IMR-90 (cell line): Measurements from ENCODE around the gene CKB. TPM values are rescaled to one million over a fixed set of nuclear protein-coding genes. Genes with fewer than 3 reads are reported as not detected.

ENCODE experiments used
- ATAC-seq: fragments of 200-7000 bp; cut with Tn5 transposase; 2 replicates; pipeline ENCODE4 v1.9.1; 2020; ENCODE audit warnings: low read depth, mild to moderate bottlenecking, moderate library complexity
- BruUV-seq: library from RNA; stranded (reverse); fragments of 400-500 nt; replicated peaks from 2 replicates; lab custom pipeline; 2021; lab: Mats Ljungman, UMichigan
- CTCF ChIA-PET: fragments of 300-600 bp; formaldehyde crosslinking; extraction: SDS; loops from one replicate; lab custom pipeline; 2021; ENCODE audit warnings: antibody characterized with exemption; lab: Yijun Ruan, JAX
- POLR2A ChIA-PET: fragments of 300-600 bp; sonication (Branson Sonifier 250); formaldehyde crosslinking; loops from one replicate; lab custom pipeline; 2022; ENCODE audit warnings: antibody characterized with exemption; ENCODE audit not compliant: unreplicated experiment; lab: Charles Lee
- DNase-seq: peaks from one replicate; pipeline ENCODE4 v3.0.0; 2013
- H2AFZ ChIP-seq: replicated peaks from 2 replicates; pipeline ENCODE3; 2013; ENCODE audit warnings: low read length, mild to moderate bottlenecking; ENCODE audit not compliant: poor library complexity
- H2AK5ac ChIP-seq: 2 replicates; pipeline ENCODE4 v1.6.1; 2013; ENCODE audit warnings: low read depth, low read length, inconsistent platforms
- H2AK9ac ChIP-seq: replicated peaks from 2 replicates; pipeline ENCODE3; 2013; ENCODE audit warnings: mild to moderate bottlenecking, low read depth, low read length, moderate library complexity; ENCODE audit not compliant: poor library complexity
- H2BK120ac ChIP-seq: 2 replicates; pipeline ENCODE4 v1.6.1; 2013; ENCODE audit warnings: low read depth, low read length, inconsistent platforms
- H2BK15ac ChIP-seq: 3 replicates; pipeline ENCODE4 v1.6.1; 2013; ENCODE audit warnings: low read depth, low read length, inconsistent platforms
- H2BK20ac ChIP-seq: 2 replicates; pipeline ENCODE4 v1.6.1; 2013; ENCODE audit warnings: low read depth, mild to moderate bottlenecking, inconsistent platforms, low read length, moderate library complexity
- H2BK5ac ChIP-seq: 2 replicates; pipeline ENCODE4 v1.6.1; 2013; ENCODE audit warnings: mild to moderate bottlenecking, low read depth, low read length, inconsistent platforms; ENCODE audit not compliant: poor library complexity, severe bottlenecking
- H3K14ac ChIP-seq: replicated peaks from 2 replicates; pipeline ENCODE4 v1.6.1; 2013; ENCODE audit warnings: low read depth, low read length, inconsistent platforms
- H3K18ac ChIP-seq: 2 replicates; pipeline ENCODE4 v1.6.1; 2013; ENCODE audit warnings: low read depth, low read length, control low read depth
- H3K23ac ChIP-seq: 2 replicates; pipeline ENCODE4 v1.6.1; 2013; ENCODE audit warnings: low read depth, low read length, inconsistent platforms
- H3K27ac ChIP-seq: 2 replicates; pipeline ENCODE4 v1.5.1; 2013; ENCODE audit warnings: mild to moderate bottlenecking, control low read depth, low read length; ENCODE audit not compliant: insufficient read depth
- H3K27me3 ChIP-seq: 2 replicates; pipeline ENCODE4 v1.6.1; 2013; ENCODE audit warnings: low read length; ENCODE audit not compliant: control insufficient read depth, insufficient read depth
- H3K36me3 ChIP-seq: 2 replicates; pipeline ENCODE4 v1.6.1; 2013; ENCODE audit warnings: low read length, mixed read lengths; ENCODE audit not compliant: control insufficient read depth, insufficient read depth
- H3K4ac ChIP-seq: 2 replicates; pipeline ENCODE4 v1.6.1; 2013; ENCODE audit warnings: low read depth, low read length, inconsistent platforms
- H3K4me1 ChIP-seq: 2 replicates; pipeline ENCODE4 v1.6.1; 2013; ENCODE audit warnings: low read length, mixed read lengths; ENCODE audit not compliant: control insufficient read depth, insufficient read depth
- H3K4me2 ChIP-seq: 2 replicates; pipeline ENCODE4 v1.6.1; 2013; ENCODE audit warnings: low read depth, mild to moderate bottlenecking, control low read depth, low read length, moderate library complexity
- H3K4me3 ChIP-seq: 2 replicates; pipeline ENCODE4 v1.5.1; 2013; ENCODE audit warnings: low read depth, mild to moderate bottlenecking, control low read depth, low read length, moderate library complexity; ENCODE audit not compliant: insufficient read depth
- H3K56ac ChIP-seq: 2 replicates; pipeline ENCODE4 v1.6.1; 2013; ENCODE audit warnings: low read length, inconsistent platforms; ENCODE audit not compliant: insufficient read depth; ENCODE audit errors: extremely low read depth
- H3K79me1 ChIP-seq, 2 experiments: 2 replicates each; pipeline ENCODE4 v1.6.1; 2013; ENCODE audit warnings: low read length in 2 of 2, inconsistent platforms in 1 of 2, low read depth in 1 of 2
- H3K9ac ChIP-seq: 2 replicates; pipeline ENCODE4 v1.6.1; 2013; ENCODE audit warnings: low read depth, low read length, control low read depth
- H3K9me1 ChIP-seq: 2 replicates; pipeline ENCODE4 v1.6.1; 2013; ENCODE audit warnings: low read length, inconsistent platforms; ENCODE audit not compliant: insufficient read depth
- H3K9me3 ChIP-seq: 2 replicates; pipeline ENCODE4 v1.6.1; 2013; ENCODE audit warnings: low read length; ENCODE audit not compliant: control insufficient read depth, insufficient read depth
- H4K20me1 ChIP-seq: 2 replicates; pipeline ENCODE4 v1.6.1; 2013; ENCODE audit warnings: low read length, inconsistent platforms; ENCODE audit not compliant: insufficient read depth
- H4K5ac ChIP-seq: 2 replicates; pipeline ENCODE4 v1.6.1; 2013; ENCODE audit warnings: mild to moderate bottlenecking, low read depth, low read length, control low read depth
- H4K8ac ChIP-seq, 2 experiments: 2 replicates each; pipeline ENCODE4 v1.6.1; 2013; ENCODE audit warnings: low read depth in 2 of 2, low read length in 2 of 2, control low read depth in 1 of 2, inconsistent platforms in 1 of 2
- H4K91ac ChIP-seq: 2 replicates; pipeline ENCODE4 v1.6.1; 2013; ENCODE audit warnings: low read depth, low read length, inconsistent platforms; ENCODE audit not compliant: insufficient read depth
- BHLHE40 ChIP-seq: fragments of 150-350 bp; IDR thresholded peaks from 2 replicates; pipeline ENCODE4 v1.6.1; 2016; ENCODE audit warnings: mild to moderate bottlenecking, low read depth, low read length
- CEBPB ChIP-seq: IDR thresholded peaks from 2 replicates; pipeline ENCODE4 v1.6.1; 2012; ENCODE audit warnings: low read depth, low read length, improper control_type of control experiment
- CHD1 ChIP-seq: IDR thresholded peaks from 2 replicates; pipeline ENCODE4 v1.6.1; 2012; ENCODE audit warnings: low read depth, low read length, improper control_type of control experiment
- CTCF ChIP-seq: conservative IDR thresholded peaks from 2 replicates; pipeline ENCODE4 v1.5.1; 2012; ENCODE audit warnings: mild to moderate bottlenecking, low read depth, low read length, improper control_type of control experiment
- ELK1 ChIP-seq: fragments of 150-350 bp; IDR thresholded peaks from 2 replicates; pipeline ENCODE4 v1.6.1; 2016; ENCODE audit warnings: low read depth, mild to moderate bottlenecking, low read length, moderate library complexity, borderline replicate concordance
- FOS ChIP-seq: fragments of 150-350 bp; IDR thresholded peaks from 2 replicates; pipeline ENCODE4 v1.6.1; 2016; ENCODE audit warnings: low read depth, low read length
- MAFK ChIP-seq: IDR thresholded peaks from 2 replicates; pipeline ENCODE4 v1.6.1; 2012; ENCODE audit warnings: low read depth, low read length, improper control_type of control experiment
- MAZ ChIP-seq: IDR thresholded peaks from 2 replicates; pipeline ENCODE4 v1.6.1; 2012; ENCODE audit warnings: low read depth, mild to moderate bottlenecking, low read length, improper control_type of control experiment, moderate library complexity, borderline replicate concordance
- MXI1 ChIP-seq: IDR thresholded peaks from 2 replicates; pipeline ENCODE4 v1.6.1; 2012; ENCODE audit warnings: low read depth, mild to moderate bottlenecking, low read length, moderate library complexity, borderline replicate concordance
- RAD21 ChIP-seq: IDR thresholded peaks from 2 replicates; pipeline ENCODE4 v1.6.1; 2012; ENCODE audit warnings: low read length, improper control_type of control experiment
- RCOR1 ChIP-seq: IDR thresholded peaks from 2 replicates; pipeline ENCODE4 v1.6.1; 2012; ENCODE audit warnings: mild to moderate bottlenecking, low read length, improper control_type of control experiment; ENCODE audit not compliant: insufficient replicate concordance
- SMC3 ChIP-seq: fragments of 150-350 bp; IDR thresholded peaks from 2 replicates; pipeline ENCODE4 v1.6.1; 2016; ENCODE audit warnings: low read depth, mild to moderate bottlenecking, antibody characterized with exemption, low read length, moderate library complexity
- WGBS, 2 experiments: methylation state at CpG; one replicate each; pipeline versions ENCODE4 v1.1.5 to v1.1.7; 2013; ENCODE audit warnings: missing lambda C conversion rate in 2 of 2; ENCODE audit not compliant: insufficient read length in 1 of 2; ENCODE audit errors: extremely low coverage in 2 of 2; 5-methylcytosine and 5-hydroxymethylcytosine counted together
- dilution Hi-C: fragments of 300-500 bp; cut with HindIII; formaldehyde crosslinking; loops from one replicate; pipeline ENCODE4 v1.14.3; 2018; ENCODE audit warnings: low sequenced_read_pairs; ENCODE audit not compliant: unreplicated experiment
- in situ Hi-C: fragments of 300-500 bp; cut with MboI; formaldehyde crosslinking; loops from 3 replicates; pipeline ENCODE4 v1.14.3; 2019; ENCODE audit warnings: low sequenced_read_pairs, inconsistent platforms, mixed read lengths
- intact Hi-C: fragments of 100-400 bp; cut with micrococcal nuclease; formaldehyde crosslinking; loops from 2 replicates; pipeline ENCODE4 v1.10.0; 2022
- polyA plus RNA-seq, 3 experiments: library from polyadenylated mRNA; depleted of rRNA; stranded (reverse); fragments of >200 nt; gene quantifications; 2 replicates each; pipeline ENCODE4 v1.2.3, GENCODE V29; 2012; ENCODE audit warnings: low replicate concordance in 1 of 3
- total RNA-seq: library from RNA; depleted of rRNA; stranded (reverse); fragments of >200 nt; gene quantifications from 2 replicates; pipeline ENCODE4 v1.2.3, GENCODE V29; 2012

Gene CKB
- total and polyA plus RNA-seq, 2 of the 4 experiments (the other 2 are of a cell fraction) = 17.7 to 82.6 TPM

- no peak overlapping the region for H3K4me3 ChIP-seq
- no peaks in the 10 kb centered on the region for H3K36me3 ChIP-seq
- H2BK120ac ChIP-seq = no peak overlapping the region
- in situ Hi-C loops (no loop called here), intact Hi-C loops (no loop called here), dilution Hi-C loops (no loop called here)
- no peak overlapping the region for H2AFZ ChIP-seq
- no peak overlapping the region for H3K9ac ChIP-seq
- H2BK15ac ChIP-seq = no peak overlapping the region
- no peak overlapping the region for H3K23ac ChIP-seq
- H3K18ac ChIP-seq = no peak overlapping the region
- no TSS peak for BruUV-seq
- H3K9me3 ChIP-seq = no peaks in the 10 kb centered on the region
- POLR2A ChIA-PET = no interaction called here
- H3K56ac ChIP-seq = no peak overlapping the region
- H4K5ac ChIP-seq = no peak overlapping the region
- H2AK5ac ChIP-seq = no peak overlapping the region
- no peak overlapping the region for H4K8ac ChIP-seq
- peaks cover 18% of the 10 kb centered on the region for H3K4me1 ChIP-seq
- peak overlapping the region; percentile 25 for H2AK9ac ChIP-seq
- CTCF ChIA-PET = interaction anchor here (0.5 to 0.6 kb wide), 2 partner anchors 20 to 306 kb away, joined by 4 read pairs; no protein-coding TSS in a partner anchor
- H2BK20ac ChIP-seq = no peak overlapping the region
- ATAC-seq = no peak
- H3K27me3 ChIP-seq = peaks cover 15% of the 10 kb centered on the region
- no peak overlapping the region for H3K4ac ChIP-seq
- H4K91ac ChIP-seq = no peak overlapping the region
- no peak overlapping the region for H3K27ac ChIP-seq
- H3K4me2 ChIP-seq = no peak overlapping the region
- H3K79me1 ChIP-seq = peaks cover 0 to 5% of the 10 kb centered on the region in 2 experiments; a peak in 1 of 4 replicates
- no peak for DNase-seq
- TF ChIP-seq MXI1 = no peak
- TF ChIP-seq CTCF = no peak
- TF ChIP-seq FOS = no peak
- TF ChIP-seq SMC3 = no peak
- no peak for TF ChIP-seq MAFK
- TF ChIP-seq BHLHE40 = no peak
- TF ChIP-seq CHD1 = no peak
- no peak for TF ChIP-seq RCOR1
- no peak for TF ChIP-seq RAD21
- no peak for TF ChIP-seq ELK1
- no peak for TF ChIP-seq CEBPB
- no peak for TF ChIP-seq MAZ
- 79% methylated on average over 3 of the region's 10 CpGs; no CpG with 5 or more reads in 1 of the 2 experiments for WGBS, 2 experiments
- no peaks in the 10 kb centered on the region for H3K9me1 ChIP-seq
- H3K14ac ChIP-seq = no peak overlapping the region
- H4K20me1 ChIP-seq = peaks cover 11% of the 10 kb centered on the region
- no peak overlapping the region for H2BK5ac ChIP-seq
Measured at GRCh38 chr14:103520269-103520656, 2.4 kb downstream of the CKB start.
